Esophagus squamous epithelium (tissue), 5 donors: ENCODE data around the gene GRPEL1. TPM values are rescaled to one million over a fixed set of nuclear protein-coding genes. Genes with fewer than 3 reads are reported as not detected.
"Not testable (repeated sequence)": the region's sequence is repeated elsewhere in the genome, so short reads cannot be mapped to it uniquely, and the experiment has no call there.

Experiments
- DNase-seq: peaks from one replicate; lab custom pipeline; 2025; lab: John Stamatoyannopoulos, UW
- H3K27ac ChIP-seq, 4 donors: fragments of 200-600 bp; sonication (generic); one replicate each; pipeline ENCODE4 v1.5.1; 2016 to 2019; ENCODE audit warnings: mild to moderate bottlenecking in 1 of 4
- H3K27me3 ChIP-seq, 4 donors: fragments of 200-600 bp; sonication (generic); 1 replicate in 3 of 4; 2 replicates in 1 of 4; pipeline versions ENCODE4 v1.5.1 to v1.6.0; 2017 to 2021; ENCODE audit warnings: antibody characterized with exemption in 1 of 4
- H3K36me3 ChIP-seq, 3 donors: fragments of 200-600 bp; sonication (generic); one replicate each; pipeline ENCODE4 v1.5.1; 2016 to 2019
- H3K4me1 ChIP-seq, 3 donors: fragments of 200-600 bp; sonication (generic); one replicate each; pipeline ENCODE4 v1.5.1; 2017 to 2019
- H3K4me3 ChIP-seq, 4 donors: fragments of 200-600 bp; sonication (generic); 1 replicate in 3 of 4; 2 replicates in 1 of 4; pipeline ENCODE4 v1.5.1; 2016 to 2019; ENCODE audit warnings: mild to moderate bottlenecking in 2 of 4, moderate library complexity in 1 of 4
- H3K9me3 ChIP-seq, 3 donors: fragments of 200-600 bp; sonication (generic); one replicate each; pipeline ENCODE4 v1.5.1; 2016 to 2019
- POLR2A ChIP-seq, 4 donors: fragments of 450-650 bp; IDR thresholded peaks; one replicate each; pipeline ENCODE4 v1.6.1; 2017; ENCODE audit warnings: antibody characterized with exemption in 4 of 4, mild to moderate bottlenecking in 4 of 4, moderate library complexity in 3 of 4
- WGBS, 2 donors: methylation state at CpG; one replicate each; pipeline ENCODE4 v1.1.5; 2018; 5-methylcytosine and 5-hydroxymethylcytosine counted together
- intact Hi-C: fragments of 100-400 bp; cut with DNase I; formaldehyde crosslinking; loops from one replicate; pipeline ENCODE4 v1.15.0; 2022
- total RNA-seq, 4 donors: library from RNA; depleted of rRNA; stranded (reverse); fragments of >200 nt; gene quantifications; one replicate each; pipeline ENCODE4 v1.1.0, GENCODE V29; 2016
- TF ChIP-seq, protein P1 (sequence below), 6 experiments: fragments of 450-650 bp in 4 of 6; fragments of 200-600 bp in 2 of 6; sonication (generic) in 2 of 6; IDR thresholded peaks; one replicate each; pipeline ENCODE4 v1.5.1; 2016 to 2019; ENCODE audit warnings: antibody characterized with exemption in 6 of 6, mild to moderate bottlenecking in 4 of 6, moderate library complexity in 4 of 6
- donor health status: DM: yes; HTN: yes; CAD: no.

Gene GRPEL1
- total RNA-seq, 4 donors from 2014 or later = 16.6 to 30.6 (median 20.7) TPM

DNA sequence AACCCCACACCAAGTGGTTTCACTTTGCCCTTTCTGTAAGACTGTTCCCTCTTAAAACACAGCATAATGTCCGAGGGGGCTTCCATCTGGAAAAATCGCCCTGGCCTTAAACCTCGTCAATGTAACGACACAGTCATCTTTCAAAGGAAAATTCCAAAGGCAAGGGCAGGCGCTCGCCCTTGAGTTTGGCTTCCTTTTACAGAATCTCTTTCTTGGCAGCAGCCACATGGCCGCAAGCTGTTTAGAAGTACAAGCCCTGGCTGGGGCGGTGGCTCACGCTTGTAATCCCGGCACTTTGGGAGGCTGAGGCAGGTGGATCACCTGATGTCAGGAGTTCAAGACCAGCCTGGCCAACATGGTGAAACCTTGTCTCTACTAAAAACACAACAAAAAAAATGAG lies 27.1 kb upstream of the GRPEL1 start:
- Histone ChIP-seq H3K36me3 (no peaks in the 10 kb centered on the region), H3K27me3 (no peaks in the 10 kb centered on the region), H3K9me3 (no peaks in the 10 kb centered on the region), H3K27ac (no peak overlapping the region), H3K4me1 (peaks cover 0 to 23% (median 0%) of the 10 kb centered on the region in 3 donors), H3K4me3 (no peak overlapping the region)
- no peak for DNase-seq
- TF ChIP-seq, protein P1, sequence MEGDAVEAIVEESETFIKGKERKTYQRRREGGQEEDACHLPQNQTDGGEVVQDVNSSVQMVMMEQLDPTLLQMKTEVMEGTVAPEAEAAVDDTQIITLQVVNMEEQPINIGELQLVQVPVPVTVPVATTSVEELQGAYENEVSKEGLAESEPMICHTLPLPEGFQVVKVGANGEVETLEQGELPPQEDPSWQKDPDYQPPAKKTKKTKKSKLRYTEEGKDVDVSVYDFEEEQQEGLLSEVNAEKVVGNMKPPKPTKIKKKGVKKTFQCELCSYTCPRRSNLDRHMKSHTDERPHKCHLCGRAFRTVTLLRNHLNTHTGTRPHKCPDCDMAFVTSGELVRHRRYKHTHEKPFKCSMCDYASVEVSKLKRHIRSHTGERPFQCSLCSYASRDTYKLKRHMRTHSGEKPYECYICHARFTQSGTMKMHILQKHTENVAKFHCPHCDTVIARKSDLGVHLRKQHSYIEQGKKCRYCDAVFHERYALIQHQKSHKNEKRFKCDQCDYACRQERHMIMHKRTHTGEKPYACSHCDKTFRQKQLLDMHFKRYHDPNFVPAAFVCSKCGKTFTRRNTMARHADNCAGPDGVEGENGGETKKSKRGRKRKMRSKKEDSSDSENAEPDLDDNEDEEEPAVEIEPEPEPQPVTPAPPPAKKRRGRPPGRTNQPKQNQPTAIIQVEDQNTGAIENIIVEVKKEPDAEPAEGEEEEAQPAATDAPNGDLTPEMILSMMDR (IDR thresholded peaks at IDR 0.05) = no peak
- no peak for TF ChIP-seq POLR2A (IDR thresholded peaks at IDR 0.05)
- 47 to 56% methylated on average over 6 of the region's 10 CpGs for WGBS, 2 donors
- intact Hi-C loops = no loop called here

DNA sequence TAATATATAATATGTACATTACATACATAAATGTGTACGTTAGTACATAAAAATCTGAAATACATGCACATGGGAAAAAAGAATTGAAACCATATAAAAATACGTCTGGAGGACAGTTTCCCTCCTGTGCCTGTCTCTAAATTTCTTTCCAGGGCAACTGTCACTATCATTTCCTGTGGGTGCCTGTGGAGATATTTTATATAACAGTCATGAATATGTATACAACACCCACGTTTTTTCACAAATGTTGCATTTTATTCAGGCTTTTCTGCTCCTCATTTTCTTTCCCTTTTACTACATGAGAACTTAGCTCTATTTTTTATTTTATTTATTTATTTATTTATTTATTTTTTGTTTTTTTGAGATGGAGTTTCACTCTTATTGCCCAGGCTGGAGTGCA lies 24.2 kb upstream of the GRPEL1 start:
- Histone ChIP-seq H3K4me1 (peaks cover 0 to 32% (median 0%) of the 10 kb centered on the region in 3 donors), H3K27ac (no peak overlapping the region), H3K9me3 (no peaks in the 10 kb centered on the region), H3K36me3 (no peaks in the 10 kb centered on the region), H3K4me3 (no peak overlapping the region), H3K27me3 (no peaks in the 10 kb centered on the region)
- intact Hi-C loops = no loop called here
- WGBS, 2 donors = 52 to 60% methylated on average over 3 of the region's 3 CpGs
- no peak for DNase-seq
- TF ChIP-seq, protein P1 (IDR thresholded peaks at IDR 0.05) = no peak
- TF ChIP-seq POLR2A (IDR thresholded peaks at IDR 0.05) = no peak

DNA sequence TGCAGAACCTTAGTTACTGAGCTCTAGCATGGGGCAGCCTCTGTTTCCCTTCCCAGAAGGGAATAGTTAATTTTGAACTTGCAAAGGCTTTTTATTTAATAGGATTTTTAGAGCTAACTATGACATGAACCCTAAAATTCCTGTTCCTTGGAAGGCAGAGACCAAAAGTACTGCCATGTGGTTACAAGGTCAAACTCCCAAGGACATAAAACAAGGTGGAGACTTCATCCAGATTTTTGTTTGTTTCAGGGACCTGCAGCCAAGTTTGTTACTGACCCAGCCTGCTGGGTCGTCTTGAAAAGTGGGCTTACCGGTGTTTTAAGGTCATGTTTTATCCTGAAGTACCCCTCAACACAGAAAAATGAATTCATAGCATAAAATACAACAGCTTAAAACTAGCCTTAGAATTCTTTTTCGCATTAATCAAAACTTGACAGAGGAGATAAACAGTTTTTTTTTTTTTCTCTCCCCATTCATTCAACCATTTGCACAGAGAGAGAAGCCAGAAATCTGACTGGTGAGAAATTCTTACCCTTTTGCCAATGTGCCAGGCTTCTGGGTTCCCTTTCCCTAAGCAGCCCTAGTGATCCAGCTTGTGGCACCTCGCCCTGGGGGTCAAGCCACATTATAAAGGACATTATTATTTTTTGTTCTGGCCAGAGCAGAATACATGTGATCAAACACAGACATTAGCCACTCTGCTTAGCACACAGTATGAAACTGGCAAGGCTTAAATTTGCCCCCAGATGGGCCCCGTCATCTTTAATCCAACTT lies 21.5 kb upstream of the GRPEL1 start:
- 30 to 46% methylated on average over 5 of the region's 5 CpGs for WGBS, 2 donors
- Histone ChIP-seq H3K27me3 (peaks cover 0 to 18% (median 0%) of the 10 kb centered on the region in 4 donors), H3K27ac (peak overlapping the region in 1 of 4 donors; percentile 29), H3K4me1 (peaks cover 0 to 16% (median 0%) of the 10 kb centered on the region in 3 donors), H3K36me3 (no peaks in the 10 kb centered on the region), H3K9me3 (peaks cover 0 to 4% (median 0%) of the 10 kb centered on the region in 3 donors), H3K4me3 (no peak overlapping the region)
- no peak for DNase-seq
- intact Hi-C loops = no loop called here
- TF ChIP-seq, protein P1 (IDR thresholded peaks at IDR 0.05) = no peak
- TF ChIP-seq POLR2A (IDR thresholded peaks at IDR 0.05) = no peak

DNA sequence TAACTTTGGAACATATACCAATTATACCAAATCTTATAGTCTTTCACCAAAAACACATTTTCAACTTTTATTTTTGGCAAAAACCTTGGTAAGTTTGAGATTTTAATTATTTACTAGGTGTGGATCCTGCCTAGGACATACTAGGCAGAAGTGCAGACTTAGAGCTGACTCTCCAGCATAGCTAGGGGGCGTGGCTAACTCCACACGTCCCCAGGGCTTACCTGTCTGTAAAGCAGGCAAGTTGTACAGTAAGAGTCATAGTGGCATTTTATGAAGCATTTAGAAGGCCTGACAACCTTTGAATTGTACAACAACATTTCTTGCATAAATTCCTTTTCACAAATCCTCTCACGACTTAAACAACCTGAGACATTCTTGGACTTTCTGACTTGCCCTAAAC lies 19.2 kb upstream of the GRPEL1 start:
- no peak for TF ChIP-seq POLR2A (IDR thresholded peaks at IDR 0.05)
- H3K4me3 ChIP-seq = no peak overlapping the region
- no peak overlapping the region for H3K27ac ChIP-seq
- 46 to 62% methylated on average over 3 of the region's 3 CpGs for WGBS, 2 donors
- peaks cover 0 to 25% (median 0%) of the 10 kb centered on the region in 3 donors for H3K4me1 ChIP-seq
- no peak for DNase-seq
- peaks cover 0 to 32% (median 0%) of the 10 kb centered on the region in 4 donors for H3K27me3 ChIP-seq
- intact Hi-C loops = no loop called here
- peaks cover 0 to 4% (median 0%) of the 10 kb centered on the region in 3 donors for H3K9me3 ChIP-seq
- no peaks in the 10 kb centered on the region for H3K36me3 ChIP-seq

DNA sequence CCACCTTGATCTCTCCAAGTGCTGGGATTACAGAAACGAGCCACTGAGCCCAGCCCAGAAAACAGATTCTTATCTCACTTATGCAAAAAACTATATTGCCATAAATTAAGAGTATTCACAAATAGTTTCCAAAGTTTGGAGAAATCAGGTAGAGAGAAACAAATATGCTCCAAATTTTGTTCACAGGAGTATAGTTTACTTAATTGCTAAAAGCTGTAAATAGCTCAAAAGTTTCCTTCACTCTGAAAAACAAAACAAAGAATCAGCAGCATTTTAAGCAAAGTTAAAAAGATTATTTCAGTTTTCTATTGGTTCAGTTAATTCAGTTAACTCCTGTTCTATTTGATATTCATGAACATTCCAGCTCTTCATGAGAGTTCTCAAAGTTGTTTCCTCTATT lies 18.5 kb upstream of the GRPEL1 start:
- intact Hi-C loops = no loop called here
- H3K27me3 ChIP-seq = peaks cover 0 to 32% (median 0%) of the 10 kb centered on the region in 4 donors
- 18 to 41% methylated on average over 1 of the region's 1 CpG for whole genome bisulfite sequencing, 2 donors
- TF ChIP-seq POLR2A (IDR thresholded peaks at IDR 0.05) = no peak
- TF ChIP-seq, protein P1 (IDR thresholded peaks at IDR 0.05) = no peak
- no peak overlapping the region for H3K27ac ChIP-seq
- H3K36me3 ChIP-seq = no peaks in the 10 kb centered on the region
- peaks cover 0 to 4% (median 0%) of the 10 kb centered on the region in 3 donors for H3K9me3 ChIP-seq
- DNase-seq = no peak
- H3K4me1 ChIP-seq = peaks cover 0 to 29% (median 0%) of the 10 kb centered on the region in 3 donors
- no peak overlapping the region for H3K4me3 ChIP-seq

DNA sequence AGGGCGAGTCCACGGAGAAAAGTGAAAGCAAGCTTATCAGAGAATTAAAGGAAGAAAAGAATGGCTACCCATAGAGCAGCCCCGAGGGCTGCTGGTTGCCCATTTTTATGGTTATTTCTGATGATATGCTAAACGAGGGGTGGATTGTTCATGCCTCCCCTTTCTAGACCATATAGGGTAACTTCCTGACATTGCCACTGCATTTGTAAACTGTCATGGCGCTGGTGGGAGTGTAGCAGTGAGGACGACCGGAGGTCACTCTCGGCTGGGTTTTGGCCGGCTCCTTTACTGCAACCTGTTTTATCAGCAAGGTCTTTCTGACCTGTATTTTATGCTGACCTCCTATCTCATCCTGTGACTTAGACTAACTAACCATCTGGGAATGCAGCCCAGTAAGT lies 16.7 kb upstream of the GRPEL1 start:
- H3K27me3 ChIP-seq = peaks cover 0 to 32% (median 0%) of the 10 kb centered on the region in 4 donors
- H3K36me3 ChIP-seq, DNase-seq, intact Hi-C loops, H3K27ac ChIP-seq, H3K9me3 ChIP-seq: not testable (repeated sequence)
- peaks cover 0 to 23% (median 0%) of the 10 kb centered on the region in 3 donors for H3K4me1 ChIP-seq
- H3K4me3 ChIP-seq = peak overlapping the region in 1 of 4 donors; percentile 21
- 62 to 64% methylated on average over 9 of the region's 9 CpGs for WGBS, 2 donors
